Central memory CD8-positive, alpha-beta T cell (primary cell): ENCODE measurements around the gene COLEC12.
"Not testable (repeated sequence)": the region's sequence is repeated elsewhere in the genome, so short reads cannot be mapped to it uniquely, and the experiment has no call there.

Source experiments
- ATAC-seq: fragments of 150-1000 bp; cut with Tn5 transposase; replicated peaks from 2 replicates; pipeline ENCODE4 v1.10.0; 2022; ENCODE audit warnings: mild to moderate bottlenecking, moderate FRiP score, moderate number of reproducible peaks; ENCODE audit not compliant: poor library complexity, severe bottlenecking; ENCODE audit errors: extremely low read depth
- DNase-seq, 2 donors: peaks; one replicate each; pipeline ENCODE4 v3.0.0; 2021; ENCODE audit warnings: low spot score in 2 of 2
- H3K27ac Mint-ChIP-seq: one replicate; pipeline ENCODE4 v1.8.0; 2022; ENCODE audit warnings: low read depth, mild to moderate bottlenecking, moderate library complexity, mixed read lengths
- H3K27me3 Mint-ChIP-seq: one replicate; pipeline ENCODE4 v1.8.0; 2022; ENCODE audit warnings: mixed read lengths
- H3K36me3 Mint-ChIP-seq: one replicate; pipeline ENCODE4 v1.8.0; 2022; ENCODE audit warnings: mild to moderate bottlenecking, moderate library complexity, mixed read lengths; ENCODE audit not compliant: insufficient read depth
- H3K4me1 Mint-ChIP-seq: one replicate; pipeline ENCODE4 v1.8.0; 2022; ENCODE audit warnings: mixed read lengths
- H3K4me3 Mint-ChIP-seq: one replicate; pipeline ENCODE4 v1.8.0; 2022; ENCODE audit warnings: mild to moderate bottlenecking, moderate library complexity, mixed read lengths
- H3K9me3 Mint-ChIP-seq: one replicate; pipeline ENCODE4 v1.8.0; 2022; ENCODE audit warnings: mixed read lengths

Gene COLEC12

GRCh38 chr18:316393-316792 lies 184.1 kb downstream of the COLEC12 start:
- H3K36me3 Mint-ChIP-seq: no peaks in the 10 kb centered on the region
- H3K4me3 Mint-ChIP-seq: no peak overlapping the region
- peaks cover 25% of the 10 kb centered on the region for H3K27me3 Mint-ChIP-seq
- H3K4me1 Mint-ChIP-seq: no peaks in the 10 kb centered on the region
- DNase-seq (no peak), ATAC-seq (no peak)
- no peaks in the 10 kb centered on the region for H3K9me3 Mint-ChIP-seq
- H3K27ac Mint-ChIP-seq: no peak overlapping the region

- Mint-ChIP-seq H3K27ac (no peak overlapping the region), H3K27me3 (peaks cover 22% of the 10 kb centered on the region), H3K9me3 (no peaks in the 10 kb centered on the region), H3K4me3 (no peak overlapping the region), H3K36me3 (no peaks in the 10 kb centered on the region), H3K4me1 (no peaks in the 10 kb centered on the region)
- DNase-seq (no peak), ATAC-seq (no peak)
These were observed 186.6 kb downstream of the COLEC12 start for GRCh38 chr18:313931-314330.

GRCh38 chr18:312415-312814 lies 188.1 kb downstream of the COLEC12 start:
- DNase-seq (no peak), ATAC-seq (no peak)
- Mint-ChIP-seq H3K4me1 (no peaks in the 10 kb centered on the region), H3K27me3 (peaks cover 37% of the 10 kb centered on the region), H3K4me3 (no peak overlapping the region), H3K36me3 (peaks cover 1% of the 10 kb centered on the region), H3K27ac (no peak overlapping the region), H3K9me3 (no peaks in the 10 kb centered on the region)

GRCh38 chr18:310042-310441 lies 190.5 kb downstream of the COLEC12 start:
- peaks cover 2% of the 10 kb centered on the region for H3K36me3 Mint-ChIP-seq
- no peak overlapping the region for H3K27ac Mint-ChIP-seq
- no peaks in the 10 kb centered on the region for H3K4me1 Mint-ChIP-seq
- H3K9me3 Mint-ChIP-seq: no peaks in the 10 kb centered on the region
- H3K4me3 Mint-ChIP-seq: no peak overlapping the region
- peaks cover 45% of the 10 kb centered on the region for H3K27me3 Mint-ChIP-seq
- DNase-seq (no peak), ATAC-seq (no peak)

- H3K36me3 Mint-ChIP-seq, ATAC-seq, H3K4me3 Mint-ChIP-seq, H3K4me1 Mint-ChIP-seq, H3K27ac Mint-ChIP-seq, H3K9me3 Mint-ChIP-seq, DNase-seq: not testable (repeated sequence)
- peaks cover 57% of the 10 kb centered on the region for H3K27me3 Mint-ChIP-seq
These were observed 192.4 kb downstream of the COLEC12 start for GRCh38 chr18:308086-308485.

GRCh38 chr18:306608-307255 lies 193.8 kb downstream of the COLEC12 start:
- no peaks in the 10 kb centered on the region for H3K4me1 Mint-ChIP-seq
- no peak overlapping the region for H3K4me3 Mint-ChIP-seq
- ATAC-seq: no peak
- no peak overlapping the region for H3K27ac Mint-ChIP-seq
- no peak for DNase-seq
- H3K36me3 Mint-ChIP-seq: peaks cover 2% of the 10 kb centered on the region
- no peaks in the 10 kb centered on the region for H3K9me3 Mint-ChIP-seq
- peaks cover 57% of the 10 kb centered on the region for H3K27me3 Mint-ChIP-seq

GRCh38 chr18:305003-305501 lies 195.4 kb downstream of the COLEC12 start:
- Mint-ChIP-seq H3K36me3 (peaks cover 2% of the 10 kb centered on the region), H3K4me1 (no peaks in the 10 kb centered on the region), H3K9me3 (no peaks in the 10 kb centered on the region), H3K27me3 (peaks cover 59% of the 10 kb centered on the region), H3K4me3 (no peak overlapping the region), H3K27ac (no peak overlapping the region)
- ATAC-seq (no peak), DNase-seq (no peak)

GRCh38 chr18:303607-304006 lies 196.9 kb downstream of the COLEC12 start:
- peaks cover 2% of the 10 kb centered on the region for H3K36me3 Mint-ChIP-seq
- H3K4me1 Mint-ChIP-seq: no peaks in the 10 kb centered on the region
- DNase-seq: no peak
- peaks cover 55% of the 10 kb centered on the region for H3K27me3 Mint-ChIP-seq
- H3K4me3 Mint-ChIP-seq: no peak overlapping the region
- H3K27ac Mint-ChIP-seq: no peak overlapping the region
- no peak for ATAC-seq
- H3K9me3 Mint-ChIP-seq: no peaks in the 10 kb centered on the region

GRCh38 chr18:303011-303410 lies 197.5 kb downstream of the COLEC12 start:
- H3K27me3 Mint-ChIP-seq: peaks cover 49% of the 10 kb centered on the region
- ATAC-seq: no peak
- H3K9me3 Mint-ChIP-seq: no peaks in the 10 kb centered on the region
- H3K4me3 Mint-ChIP-seq: no peak overlapping the region
- H3K27ac Mint-ChIP-seq: no peak overlapping the region
- DNase-seq: no peak
- H3K4me1 Mint-ChIP-seq: no peaks in the 10 kb centered on the region
- peaks cover 2% of the 10 kb centered on the region for H3K36me3 Mint-ChIP-seq

GRCh38 chr18:302097-302496 lies 198.4 kb downstream of the COLEC12 start:
- no peaks in the 10 kb centered on the region for H3K4me1 Mint-ChIP-seq
- H3K27ac Mint-ChIP-seq: no peak overlapping the region
- H3K27me3 Mint-ChIP-seq: peaks cover 40% of the 10 kb centered on the region
- no peak for DNase-seq
- no peaks in the 10 kb centered on the region for H3K9me3 Mint-ChIP-seq
- no peak overlapping the region for H3K4me3 Mint-ChIP-seq
- no peak for ATAC-seq
- no peaks in the 10 kb centered on the region for H3K36me3 Mint-ChIP-seq

GRCh38 chr18:297936-298335 lies 202.6 kb downstream of the COLEC12 start:
- no peaks in the 10 kb centered on the region for H3K9me3 Mint-ChIP-seq
- ATAC-seq (no peak), DNase-seq (no peak)
- H3K4me3 Mint-ChIP-seq: no peak overlapping the region
- no peaks in the 10 kb centered on the region for H3K36me3 Mint-ChIP-seq
- peaks cover 29% of the 10 kb centered on the region for H3K27me3 Mint-ChIP-seq
- H3K4me1 Mint-ChIP-seq: no peaks in the 10 kb centered on the region
- H3K27ac Mint-ChIP-seq: no peak overlapping the region

GRCh38 chr18:295756-296490 lies 204.6 kb downstream of the COLEC12 start:
- Mint-ChIP-seq H3K4me1 (no peaks in the 10 kb centered on the region), H3K36me3 (no peaks in the 10 kb centered on the region), H3K27me3 (peaks cover 36% of the 10 kb centered on the region), H3K27ac (no peak overlapping the region), H3K4me3 (no peak overlapping the region), H3K9me3 (no peaks in the 10 kb centered on the region)
- ATAC-seq: no peak
- no peak for DNase-seq

GRCh38 chr18:294566-294965 lies 205.9 kb downstream of the COLEC12 start:
- ATAC-seq (no peak), DNase-seq (no peak)
- no peak overlapping the region for H3K4me3 Mint-ChIP-seq
- no peaks in the 10 kb centered on the region for H3K36me3 Mint-ChIP-seq
- H3K4me1 Mint-ChIP-seq: no peaks in the 10 kb centered on the region
- no peaks in the 10 kb centered on the region for H3K9me3 Mint-ChIP-seq
- H3K27ac Mint-ChIP-seq: no peak overlapping the region
- H3K27me3 Mint-ChIP-seq: peaks cover 28% of the 10 kb centered on the region
